Activated CD4-positive, alpha-beta T cell treated with anti-CD3 and anti-CD28 coated beads for 24 hours (primary cell): ENCODE data around the gene ODAD3.
"Not testable (repeated sequence)": the region's sequence is repeated elsewhere in the genome, so short reads cannot be mapped to it uniquely, and the experiment has no call there.

Experiments
- DNase-seq, 2 donors: peaks; one replicate each; pipeline ENCODE4 v3.0.0-alpha.2; 2020; ENCODE audit warnings: low read depth in 2 of 2

ODAD3 gene

DNA sequence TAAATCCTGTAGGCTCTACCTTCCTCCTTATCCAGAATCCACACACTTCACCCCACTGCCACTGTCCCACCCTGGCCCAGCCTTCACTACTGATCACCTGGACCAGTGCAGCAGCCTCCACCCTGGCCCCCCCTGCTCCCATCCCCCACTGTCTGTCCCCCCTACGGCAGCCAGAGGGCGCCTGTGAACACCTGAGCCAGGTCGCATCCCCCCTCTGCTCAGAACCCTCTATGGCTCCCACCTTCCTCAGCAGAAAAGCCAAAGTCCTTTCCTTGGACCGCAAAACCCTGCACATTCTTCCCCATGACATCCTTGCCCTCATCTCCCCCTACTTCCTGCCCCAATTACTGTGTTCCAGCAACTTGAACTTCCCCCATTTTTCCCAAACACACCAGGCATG, 25.3 kb upstream of the ODAD3 start:
- no peak for DNase-seq

DNA sequence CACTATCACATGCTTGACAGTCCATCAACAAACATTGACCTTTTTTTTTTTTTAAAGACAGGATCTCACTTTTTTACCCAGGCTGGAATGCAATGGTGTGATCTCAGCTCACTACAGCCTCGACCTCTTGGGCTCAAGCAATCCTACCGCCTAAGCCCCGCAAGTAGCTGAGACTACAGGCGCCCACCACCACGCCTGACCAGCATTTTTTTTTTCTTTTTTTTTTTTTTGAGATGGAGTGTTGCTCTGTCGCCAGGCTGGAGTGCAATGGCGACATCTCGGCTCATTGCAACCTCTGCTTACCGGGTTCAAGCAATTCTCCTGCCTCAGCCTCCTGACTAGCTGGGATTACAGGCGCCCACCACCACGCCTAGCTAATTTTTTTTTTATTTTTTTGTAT, 24.0 kb upstream of the ODAD3 start:
- not testable (repeated sequence) for DNase-seq

GRCh38 chr19:11458236-11458900, 23.4 kb upstream of the ODAD3 start:
- no peak for DNase-seq

- no peak for DNase-seq
Measured at GRCh38 chr19:11457831-11458230, 22.9 kb upstream of the ODAD3 start.

- no peak for DNase-seq
Measured at GRCh38 chr19:11457115-11457514, 22.2 kb upstream of the ODAD3 start.

- DNase-seq: no peak
Measured at GRCh38 chr19:11456659-11457058, 21.7 kb upstream of the ODAD3 start.

DNA sequence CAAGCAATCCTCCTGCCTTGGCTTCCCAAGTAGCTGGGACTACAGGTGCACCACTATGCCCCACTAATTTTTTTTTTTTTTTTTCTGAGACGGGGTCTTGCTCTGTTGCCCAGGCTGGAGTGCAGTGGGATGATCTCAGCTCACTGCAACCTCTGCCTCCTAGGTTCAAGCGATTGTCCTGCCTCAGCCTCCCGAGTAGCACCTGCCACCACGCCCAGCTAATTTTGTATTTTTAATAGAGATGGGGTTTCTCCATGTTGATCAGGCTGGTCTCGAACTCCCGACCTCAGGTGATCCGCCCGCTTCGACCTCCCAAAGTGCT, 20.3 kb upstream of the ODAD3 start:
- not testable (repeated sequence) for DNase-seq

DNA sequence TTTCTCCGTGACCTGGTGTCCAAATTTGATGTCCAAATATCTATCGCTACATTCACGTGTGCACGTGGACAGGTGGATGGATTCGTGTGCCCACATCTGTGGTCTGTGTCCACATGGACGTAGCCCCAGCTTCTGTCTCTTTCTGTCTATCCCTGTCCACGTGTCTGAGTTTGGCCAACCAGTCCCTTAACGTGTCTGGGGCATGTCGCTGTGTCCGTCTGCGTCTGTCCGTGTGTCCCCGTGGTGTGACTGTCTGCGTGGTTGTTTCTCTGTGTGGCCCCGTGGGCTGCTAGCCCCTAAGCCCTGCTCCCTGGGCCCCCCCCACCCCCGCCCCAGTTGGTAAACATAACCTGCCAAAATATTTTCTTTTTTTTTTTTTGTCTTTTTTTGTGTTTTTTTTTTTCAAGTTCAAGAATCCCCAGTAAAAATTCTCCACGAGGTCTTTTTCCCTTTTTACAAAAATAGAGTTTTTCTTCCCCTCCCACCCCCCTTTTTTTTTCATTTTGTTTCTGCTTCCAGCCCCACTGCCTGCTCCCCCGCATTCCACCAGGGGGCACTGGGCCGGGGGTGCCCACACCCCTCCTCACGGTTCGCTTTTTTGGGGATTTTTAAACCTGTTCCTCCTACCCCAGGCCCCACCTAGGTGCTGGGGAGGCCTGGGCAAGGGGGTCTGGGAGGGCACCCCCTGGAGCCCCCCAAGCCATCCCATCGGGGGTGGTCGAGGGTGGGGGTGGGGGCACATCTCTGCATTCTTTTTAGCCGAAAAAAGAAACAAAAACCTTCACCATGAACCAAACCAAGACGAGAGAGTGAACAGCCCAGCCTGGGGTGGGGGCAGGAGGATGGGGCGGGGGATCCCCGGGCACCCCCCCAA, 18.8 kb upstream of the ODAD3 start:
- DNase-seq: no peak

- no peak for DNase-seq
Measured at GRCh38 chr19:11452620-11453310, 17.8 kb upstream of the ODAD3 start.

- no peak for DNase-seq
Measured at GRCh38 chr19:11451871-11452619, 17.1 kb upstream of the ODAD3 start.

DNA sequence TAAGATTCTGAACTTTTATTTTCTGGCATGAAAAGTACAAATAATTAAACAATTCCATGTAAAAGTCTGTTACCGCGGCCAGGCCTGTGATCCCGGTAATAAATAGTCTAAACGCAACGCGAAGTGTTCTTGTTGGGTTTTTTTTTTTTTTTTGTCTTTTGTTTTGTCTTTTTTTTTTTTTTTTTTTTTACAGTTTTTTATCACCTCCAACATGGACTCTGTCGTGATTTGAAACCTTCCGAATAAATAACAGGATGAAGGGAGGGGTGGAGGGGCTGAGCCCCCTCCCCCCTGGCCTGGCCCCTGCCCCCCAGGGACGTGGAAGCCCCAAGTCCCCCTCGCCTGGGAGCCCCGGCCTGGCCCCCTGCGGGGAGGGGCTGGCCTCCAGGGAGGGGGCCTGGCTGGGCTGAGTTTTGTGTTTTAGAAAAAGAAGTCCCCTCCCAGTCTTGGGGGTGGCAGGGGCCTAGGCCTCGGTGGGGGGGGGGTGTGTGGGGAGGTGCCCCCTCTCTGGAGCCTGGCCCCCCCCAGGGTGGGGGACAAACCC, 16.5 kb upstream of the ODAD3 start:
- no peak for DNase-seq

- DNase-seq: no peak
Measured at GRCh38 chr19:11450570-11451326, 15.8 kb upstream of the ODAD3 start.

GRCh38 chr19:11448923-11449554, 14.1 kb upstream of the ODAD3 start:
- no peak for DNase-seq

- DNase-seq: no peak
Measured at GRCh38 chr19:11448410-11448809, 13.5 kb upstream of the ODAD3 start.

GRCh38 chr19:11447347-11448262, 12.7 kb upstream of the ODAD3 start:
- DNase-seq: no peak

GRCh38 chr19:11446652-11447301, 11.9 kb upstream of the ODAD3 start:
- DNase-seq: no peak

DNA sequence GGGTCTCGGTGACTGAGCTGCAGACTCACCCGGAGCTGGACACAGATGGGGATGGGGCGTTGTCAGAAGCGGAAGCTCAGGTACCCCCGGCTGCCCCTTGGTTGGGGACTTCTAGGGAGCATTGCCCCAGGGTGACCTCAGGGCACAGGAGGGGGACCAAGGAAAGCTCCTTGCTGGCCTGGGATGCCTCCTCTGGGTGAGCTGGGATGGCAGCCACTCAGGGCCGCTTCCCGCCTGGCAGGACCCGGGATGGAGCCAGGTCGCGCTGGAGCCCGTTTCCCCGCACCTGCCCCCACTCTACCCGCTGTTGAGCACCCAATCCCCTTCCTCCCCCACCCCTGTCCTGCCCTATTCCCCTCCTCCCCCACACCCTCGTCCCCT, 11.3 kb upstream of the ODAD3 start:
- no peak for DNase-seq

GRCh38 chr19:11445141-11445540, 10.2 kb upstream of the ODAD3 start:
- no peak for DNase-seq

DNA sequence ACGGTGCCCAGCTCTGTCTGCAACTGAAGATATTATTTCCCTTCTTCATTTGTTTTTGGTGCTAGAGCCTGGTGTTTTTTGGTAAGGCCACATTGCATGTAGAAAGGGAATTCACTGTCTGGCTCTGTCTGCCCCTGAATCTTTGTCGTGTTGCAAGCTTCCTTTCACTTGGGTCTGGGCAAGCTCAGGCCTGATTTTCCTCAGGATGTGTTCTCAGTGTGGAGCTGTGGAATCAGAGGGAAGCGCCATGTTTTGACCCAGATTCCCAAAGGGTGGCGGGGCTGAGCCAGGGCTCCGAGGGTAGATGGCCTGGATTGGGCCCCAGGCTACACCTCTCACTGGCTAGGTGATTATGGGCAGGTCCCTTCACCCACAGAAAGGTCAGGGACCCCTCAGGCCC, 9.1 kb upstream of the ODAD3 start:
- no peak for DNase-seq
